K562 (cell line): Measurements from ENCODE around the gene NTNG1. TPM values are rescaled to one million over a fixed set of nuclear protein-coding genes. Genes with fewer than 3 reads are reported as not detected.

ENCODE experiments used
- ATAC-seq: fragments of 200-7000 bp; cut with Tn5 transposase; 3 replicates; pipeline ENCODE4 v1.9.1; 2020; ENCODE audit warnings: moderate library complexity
- BruUV-seq: library from RNA; stranded (reverse); fragments of 400-500 nt; replicated peaks from 2 replicates; lab custom pipeline; 2021; lab: Mats Ljungman, UMichigan
- CTCF ChIA-PET: fragments of 300-600 bp; formaldehyde crosslinking; extraction: SDS; loops from one replicate; lab custom pipeline; 2021; ENCODE audit warnings: low intra/inter-chr PET ratio; lab: Yijun Ruan, JAX
- POLR2A ChIA-PET: fragments of 300-600, 350-650 bp; sonication (Branson Sonifier 250); formaldehyde crosslinking; extraction: SDS; loops from one replicate; lab custom pipeline; 2021; ENCODE audit warnings: antibody characterized with exemption, inconsistent platforms; lab: Yijun Ruan, JAX
- DNase-seq, 4 experiments: peaks; one replicate each; pipeline versions ENCODE4 v3.0.0 to v3.0.0-alpha.2; 2011 to 2018; ENCODE audit warnings: low spot score in 3 of 4, mixed read lengths in 3 of 4; ENCODE audit errors: extremely low read depth in 1 of 4
- FAIRE-seq: peaks from 2 replicates; lab custom pipeline; 2011; peaks lifted over from hg19 to GRCh38; lab: Jason Lieb, UNC
- H2AFZ ChIP-seq: 2 replicates; pipeline ENCODE4 v1.6.0; 2011; ENCODE audit warnings: low read depth, low read length, control low read depth, inconsistent platforms
- H3K27ac ChIP-seq: fragments of 200-600 bp; 3 replicates; pipeline ENCODE4 v1.8.0; 2011; ENCODE audit warnings: low read depth, mild to moderate bottlenecking, control low read depth, inconsistent platforms, low read length, moderate library complexity, mixed read lengths; ENCODE audit errors: extremely low read depth
- H3K27me3 ChIP-seq, 2 experiments: fragments of 300-600 bp in 1 of 2; 2 replicates in 1 of 2; 3 replicates in 1 of 2; pipeline versions ENCODE4 v1.6.0 to v1.8.0; 2011; ENCODE audit warnings: inconsistent platforms in 2 of 2, low read length in 2 of 2, mild to moderate bottlenecking in 1 of 2, mixed read lengths in 1 of 2, moderate library complexity in 1 of 2; ENCODE audit not compliant: control insufficient read depth in 2 of 2, insufficient read depth in 2 of 2
- H3K36me3 ChIP-seq: fragments of 300-600 bp; 3 replicates; pipeline ENCODE4 v1.8.0; 2011; ENCODE audit warnings: mild to moderate bottlenecking, low read length, inconsistent platforms; ENCODE audit not compliant: control insufficient read depth, insufficient read depth
- H3K4me1 ChIP-seq, 2 experiments: fragments of 200-600 bp in 1 of 2; replicated peaks in 1 of 2; 2 replicates in 1 of 2; 3 replicates in 1 of 2; pipeline versions ENCODE4 v1.5.1 to v1.8.0; 2011; ENCODE audit warnings: inconsistent platforms in 2 of 2, low read length in 2 of 2, mild to moderate bottlenecking in 1 of 2, mixed read lengths in 1 of 2, moderate library complexity in 1 of 2; ENCODE audit not compliant: control insufficient read depth in 2 of 2, insufficient read depth in 2 of 2
- H3K4me2 ChIP-seq: 2 replicates; pipeline ENCODE4 v1.6.1; 2011; ENCODE audit warnings: low read length, control low read depth, inconsistent platforms, mixed read lengths; ENCODE audit not compliant: insufficient read depth
- H3K4me3 ChIP-seq: fragments of 200-600 bp; sonication (generic), shearing (Covaris generic); 2 replicates; pipeline ENCODE4 v1.5.1; 2016; ENCODE audit warnings: control low read depth, inconsistent platforms
- H3K79me2 ChIP-seq: fragments of 200-600 bp; 3 replicates; pipeline ENCODE4 v1.8.0; 2011; ENCODE audit warnings: low read length, inconsistent platforms; ENCODE audit not compliant: control insufficient read depth, insufficient read depth
- H3K9ac ChIP-seq, 2 experiments: 2 replicates each; pipeline versions ENCODE4 v1.6.0 to v1.6.1; 2011; ENCODE audit warnings: low read depth in 2 of 2, low read length in 2 of 2, control low read depth in 1 of 2, inconsistent platforms in 1 of 2, mild to moderate bottlenecking in 1 of 2, mixed read lengths in 1 of 2; ENCODE audit not compliant: insufficient read depth in 1 of 2
- H3K9me1 ChIP-seq: one replicate; pipeline ENCODE4 v1.6.0; 2011; ENCODE audit warnings: inconsistent platforms, mild to moderate bottlenecking, low read length, moderate library complexity; ENCODE audit not compliant: control insufficient read depth, insufficient read depth
- H3K9me3 ChIP-seq: replicated peaks from 2 replicates; pipeline ENCODE4 v1.5.1; 2011; ENCODE audit warnings: low read depth, low read length, inconsistent platforms; ENCODE audit not compliant: control insufficient read depth, insufficient read depth
- H4K20me1 ChIP-seq: replicated peaks from 2 replicates; pipeline ENCODE4 v1.6.1; 2011; ENCODE audit warnings: low read length, inconsistent platforms, mixed read lengths; ENCODE audit not compliant: control insufficient read depth, insufficient read depth
- CEBPG ChIP-seq, 3 experiments: fragments of 200-800 bp in 1 of 3; sonication (Bioruptor generic) in 1 of 3; sonication (generic) in 1 of 3; formaldehyde crosslinking in 1 of 3; IDR thresholded peaks in 2 of 3; conservative IDR thresholded peaks in 1 of 3; 2 replicates each; pipeline versions ENCODE4 v1.6.1 to v1.8.0; 2016 to 2022; ENCODE audit warnings: missing compliant biosample characterization in 2 of 3, missing genetic modification characterization in 2 of 3, mild to moderate bottlenecking in 1 of 3, missing genetic modification reagents in 1 of 3
- HSF4 ChIP-seq: fragments of 250-450 bp; sonication (Bioruptor Pico); IDR thresholded peaks from 2 replicates; pipeline ENCODE4 v2.1.2; 2022; ENCODE audit warnings: mild to moderate bottlenecking, moderate library complexity, borderline replicate concordance
- IRF1 ChIP-seq: sonication (generic); formaldehyde crosslinking; IDR thresholded peaks from 2 replicates; pipeline ENCODE4 v1.8.0; 2022; ENCODE audit warnings: missing genetic modification reagents, mild to moderate bottlenecking, borderline replicate concordance
- IRF9 ChIP-seq: fragments of 450-650 bp; IDR thresholded peaks from 2 replicates; pipeline ENCODE4 v1.6.1; 2016; ENCODE audit warnings: missing biosample characterization, missing genetic modification characterization
- MCM3 ChIP-seq: fragments of 450-650 bp; IDR thresholded peaks from 2 replicates; pipeline ENCODE4 v1.6.1; 2016
- PML ChIP-seq: IDR thresholded peaks from 2 replicates; pipeline ENCODE4 v1.6.1; 2012; ENCODE audit warnings: low read length, inconsistent platforms
- SMAD2 ChIP-seq: fragments of 150-350 bp; IDR thresholded peaks from 2 replicates; pipeline ENCODE4 v1.6.1; 2014; ENCODE audit warnings: low read depth, mild to moderate bottlenecking, low read length
- SMAD3 ChIP-seq: fragments of 450-650 bp; formaldehyde crosslinking; conservative IDR thresholded peaks from 2 replicates; pipeline ENCODE4 v1.4.0; 2020; ENCODE audit warnings: mild to moderate bottlenecking
- TRIM28 ChIP-seq: fragments of 450-650 bp; IDR thresholded peaks from 2 replicates; pipeline ENCODE4 v1.6.1; 2017
- ZBTB49 ChIP-seq: sonication (generic); formaldehyde crosslinking; IDR thresholded peaks from 2 replicates; pipeline ENCODE4 v1.8.0; 2022; ENCODE audit warnings: missing genetic modification reagents, mild to moderate bottlenecking, borderline replicate concordance
- ZC3H4 ChIP-seq: sonication (generic); formaldehyde crosslinking; IDR thresholded peaks from 2 replicates; pipeline ENCODE4 v1.9.0; 2021; ENCODE audit warnings: missing genetic modification reagents, borderline replicate concordance
- ZNF668 ChIP-seq: fragments of 250-450 bp; sonication (Bioruptor Pico); IDR thresholded peaks from 2 replicates; pipeline ENCODE4 v1.8.0; 2022; ENCODE audit warnings: mild to moderate bottlenecking, inconsistent platforms
- ZNF766 ChIP-seq: fragments of 200-800 bp; sonication (Bioruptor generic); conservative IDR thresholded peaks from 2 replicates; pipeline ENCODE4 v1.6.1; 2016; ENCODE audit warnings: missing genetic modification characterization, missing compliant biosample characterization
- WGBS: fragments of 100-300 bp; shearing (Covaris generic); methylation state at CpG from one replicate; pipeline ENCODE4 v1.1.6; 2016; ENCODE audit warnings: low coverage, mixed read lengths; ENCODE audit not compliant: insufficient coverage; ENCODE audit errors: missing lambda C conversion rate; 5-methylcytosine and 5-hydroxymethylcytosine counted together
- in situ Hi-C: fragments of 300-500 bp; cut with MboI; formaldehyde crosslinking; loops from 4 replicates; pipeline ENCODE4 v1.15.0; 2018; ENCODE audit warnings: inconsistent platforms, mixed read lengths
- intact Hi-C: fragments of 100-400 bp; cut with micrococcal nuclease; formaldehyde crosslinking; loops from 2 replicates; pipeline ENCODE4 v1.14.2; 2022
- polyA plus RNA-seq, 8 experiments: library from polyadenylated mRNA; depleted of rRNA in 4 of 8; stranded (reverse) in 5 of 8; unstranded in 3 of 8; fragments of >200 nt; fragmentation: Nextera tagmentation in 2 of 8; fragmentation: Illumina TruSeq in 1 of 8; extraction: Ambion mirVana in 2 of 8; extraction: Trizol in 1 of 8; gene quantifications; 2 replicates each; pipeline versions ENCODE4 v1.2.1 to v1.2.3, GENCODE V29; 2011 to 2014; ENCODE audit warnings: inconsistent platforms in 1 of 8, missing spikeins in 1 of 8
- total RNA-seq, 7 experiments: library from RNA; depleted of rRNA in 6 of 7; stranded (reverse); fragments of >200 nt in 6 of 7; fragmentation: Illumina TruSeq in 2 of 7; extraction: Trizol in 2 of 7; gene quantifications; 2 replicates each; pipeline versions ENCODE4 v1.2.1 to v1.2.3, GENCODE V29; 2011 to 2021; ENCODE audit warnings: low replicate concordance in 1 of 7

The NTNG1 gene
- total and polyA plus RNA-seq, 9 of the 15 experiments (the other 6 are each of a cell fraction or from before 2014, with no cell fraction given) = not detected

- Histone ChIP-seq H4K20me1 (no peaks in the 10 kb centered on the region), H3K4me3 (no peak overlapping the region), H3K27me3 (no peaks in the 10 kb centered on the region), H3K9me1 (no peaks in the 10 kb centered on the region), H2AFZ (no peak overlapping the region), H3K79me2 (no peaks in the 10 kb centered on the region), H3K4me2 (no peak overlapping the region), H3K27ac (no peak overlapping the region), H3K4me1 (no peaks in the 10 kb centered on the region), H3K9me3 (no peaks in the 10 kb centered on the region), H3K9ac (no peak overlapping the region), H3K36me3 (no peaks in the 10 kb centered on the region)
- intact Hi-C loops (no loop called here), in situ Hi-C loops (no loop called here)
- DNase-seq (no peak), FAIRE-seq (no peak), ATAC-seq (no peak)
- ChIA-PET POLR2A (no interaction called here), CTCF (no interaction called here)
- WGBS = 0% methylated on average over 1 of the region's 1 CpG
- BruUV-seq = no TSS peak
- TF ChIP-seq CEBPG (CRISPR knock-in tag; IDR thresholded peaks at IDR 0.05) = no peak
- TF ChIP-seq CEBPG (tag; conservative IDR thresholded peaks at IDR 0.05 in 1 of 2, IDR thresholded peaks at IDR 0.05 in 1 of 2) = 0 out of 4 replicates have a peak, but pooled peaks of 1 of the 2 experiments have one; percentile 62
- no peak for TF ChIP-seq PML
Measured at GRCh38 chr1:107123741-107124140, 17.1 kb upstream of the NTNG1 start.

GRCh38 chr1:107124694-107125093 is 16.1 kb upstream of the NTNG1 start:
- no TSS peak for BruUV-seq
- TF ChIP-seq HSF4 (CRISPR knock-in tag) = no peak
- TF ChIP-seq TRIM28 = no peak
- TF ChIP-seq SMAD2 = no peak
- TF ChIP-seq ZBTB49 = no peak
- TF ChIP-seq ZNF766 (CRISPR knock-in tag) = no peak
- TF ChIP-seq MCM3 = no peak
- TF ChIP-seq IRF9 = no peak
- no peak for TF ChIP-seq SMAD3 (CRISPR knock-in tag)
- TF ChIP-seq ZNF668 (CRISPR knock-in tag) = no peak
- TF ChIP-seq ZC3H4 (CRISPR knock-in tag) = no peak
- TF ChIP-seq IRF1 = no peak

More at GRCh38 chr1:107124694-107125093, 16.1 kb upstream of the NTNG1 start:
- Histone ChIP-seq H3K36me3 (no peaks in the 10 kb centered on the region), H4K20me1 (no peaks in the 10 kb centered on the region), H3K4me2 (no peak overlapping the region), H3K4me3 (no peak overlapping the region), H2AFZ (no peak overlapping the region), H3K9me1 (no peaks in the 10 kb centered on the region), H3K27ac (no peak overlapping the region), H3K4me1 (no peaks in the 10 kb centered on the region), H3K27me3 (no peaks in the 10 kb centered on the region), H3K9me3 (no peaks in the 10 kb centered on the region), H3K9ac (no peak overlapping the region), H3K79me2 (no peaks in the 10 kb centered on the region)
- no peak for FAIRE-seq
- DNase-seq = no peak
- ChIA-PET CTCF (no interaction called here), POLR2A (no interaction called here)
- ATAC-seq = no peak
- in situ Hi-C loops = no loop called here
- intact Hi-C loops = no loop called here
- WGBS = 10% methylated on average over 2 of the region's 2 CpGs
